Coronary artery (tissue), 2 donors: ENCODE measurements around the gene HSPA1A.
"Not testable (repeated sequence)": the region's sequence is repeated elsewhere in the genome, so short reads cannot be mapped to it uniquely, and the experiment has no call there.

Experiments
- DNase-seq: peaks from one replicate; pipeline ENCODE4 v3.0.0-alpha.2; 2017; ENCODE audit warnings: low spot score
- H3K27ac ChIP-seq, 2 donors: fragments of 200-600 bp; sonication (generic); one replicate each; pipeline ENCODE4 v1.5.1; 2016 to 2019
- H3K4me3 ChIP-seq: fragments of 200-600 bp; sonication (generic); 2 replicates; pipeline ENCODE4 v1.5.1; 2016; ENCODE audit warnings: mild to moderate bottlenecking, moderate library complexity
- TF ChIP-seq, protein P1 (sequence below): fragments of 200-600 bp; sonication (generic); IDR thresholded peaks from one replicate; pipeline ENCODE4 v1.5.1; 2019; ENCODE audit warnings: antibody characterized with exemption

The HSPA1A gene

DNA sequence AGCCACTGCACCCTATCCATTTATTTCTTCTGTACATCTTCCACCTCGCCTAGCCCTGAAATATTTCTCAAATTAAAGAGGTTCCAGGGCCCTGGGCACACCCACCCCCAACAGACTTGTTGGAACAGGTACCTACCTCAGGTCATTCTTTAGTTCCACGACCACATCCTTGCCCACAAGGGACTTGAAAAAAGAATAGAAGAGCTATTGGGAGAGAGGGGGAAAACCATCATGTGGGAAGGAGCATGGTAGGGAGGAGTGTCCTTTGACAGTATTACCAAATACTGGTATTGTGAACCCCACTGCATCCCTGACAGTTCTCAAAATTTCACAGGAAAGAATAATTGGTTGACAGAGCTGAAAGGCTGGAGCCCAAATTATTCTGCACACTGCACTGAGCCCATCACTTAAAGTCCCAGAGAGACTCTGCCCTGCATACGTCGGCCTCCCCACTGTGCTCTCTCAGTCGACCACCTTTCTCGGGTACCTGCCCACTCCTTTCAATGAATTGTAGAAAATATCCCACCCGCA, 9.3 kb upstream of the HSPA1A start:
- TF ChIP-seq, protein P1, sequence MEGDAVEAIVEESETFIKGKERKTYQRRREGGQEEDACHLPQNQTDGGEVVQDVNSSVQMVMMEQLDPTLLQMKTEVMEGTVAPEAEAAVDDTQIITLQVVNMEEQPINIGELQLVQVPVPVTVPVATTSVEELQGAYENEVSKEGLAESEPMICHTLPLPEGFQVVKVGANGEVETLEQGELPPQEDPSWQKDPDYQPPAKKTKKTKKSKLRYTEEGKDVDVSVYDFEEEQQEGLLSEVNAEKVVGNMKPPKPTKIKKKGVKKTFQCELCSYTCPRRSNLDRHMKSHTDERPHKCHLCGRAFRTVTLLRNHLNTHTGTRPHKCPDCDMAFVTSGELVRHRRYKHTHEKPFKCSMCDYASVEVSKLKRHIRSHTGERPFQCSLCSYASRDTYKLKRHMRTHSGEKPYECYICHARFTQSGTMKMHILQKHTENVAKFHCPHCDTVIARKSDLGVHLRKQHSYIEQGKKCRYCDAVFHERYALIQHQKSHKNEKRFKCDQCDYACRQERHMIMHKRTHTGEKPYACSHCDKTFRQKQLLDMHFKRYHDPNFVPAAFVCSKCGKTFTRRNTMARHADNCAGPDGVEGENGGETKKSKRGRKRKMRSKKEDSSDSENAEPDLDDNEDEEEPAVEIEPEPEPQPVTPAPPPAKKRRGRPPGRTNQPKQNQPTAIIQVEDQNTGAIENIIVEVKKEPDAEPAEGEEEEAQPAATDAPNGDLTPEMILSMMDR: no peak
- DNase-seq: no peak
- peak overlapping the region; percentile 77 for H3K4me3 ChIP-seq
- peak overlapping the region; percentile 85 to 94 for H3K27ac ChIP-seq

DNA sequence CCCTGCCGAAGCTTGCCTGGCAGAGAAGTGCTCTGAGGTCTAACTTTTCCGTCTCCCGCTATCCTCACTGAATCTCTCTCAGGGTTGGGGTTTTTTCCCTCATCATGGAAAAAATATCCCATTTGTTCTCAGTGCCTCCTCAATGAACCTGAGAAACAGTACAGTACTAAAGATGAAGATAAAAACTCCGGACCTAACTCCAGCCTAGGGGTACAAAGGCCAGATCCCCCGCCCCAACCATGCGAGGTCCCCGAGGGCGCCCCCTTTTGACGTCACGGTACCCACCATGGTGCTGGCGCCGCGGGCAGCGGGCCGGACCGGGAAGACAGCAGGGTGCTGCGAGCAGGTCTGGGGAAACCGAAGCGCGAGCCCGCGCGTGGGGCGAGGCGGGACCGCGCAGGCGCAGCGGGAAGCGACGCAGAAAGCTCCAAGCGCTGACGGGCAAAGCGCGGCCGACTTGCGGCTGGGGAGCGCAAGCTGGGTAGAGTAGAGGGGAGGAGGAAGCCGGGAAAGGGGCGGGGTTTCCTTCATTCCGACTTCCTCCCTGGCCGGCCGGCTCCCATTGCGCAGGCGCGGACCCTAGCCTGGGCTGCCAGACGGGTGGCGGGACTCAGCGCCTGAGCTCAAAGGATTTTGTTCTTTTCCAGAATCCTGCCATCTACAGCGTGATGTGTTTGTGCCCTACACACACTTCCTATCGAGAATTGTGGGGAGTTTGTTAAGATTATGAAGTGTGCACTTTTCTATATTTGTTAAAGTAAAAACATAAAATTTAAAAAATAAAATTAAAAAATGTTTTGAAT, 8.7 kb upstream of the HSPA1A start, which contains the start of gene LSM2:
Gene LSM2, minus strand, starts transcription at position 497 of the 803 bp plus-strand sequence. Its CDS starts 209 bp downstream, at position 288.
- TF ChIP-seq, protein P1: no peak
- peak; percentile 99 for DNase-seq
- Histone ChIP-seq H3K4me3 (peak within 1 kb of the TSS; percentile 77), H3K27ac (peak within 1 kb of the TSS; percentile 85 to 94)

DNA sequence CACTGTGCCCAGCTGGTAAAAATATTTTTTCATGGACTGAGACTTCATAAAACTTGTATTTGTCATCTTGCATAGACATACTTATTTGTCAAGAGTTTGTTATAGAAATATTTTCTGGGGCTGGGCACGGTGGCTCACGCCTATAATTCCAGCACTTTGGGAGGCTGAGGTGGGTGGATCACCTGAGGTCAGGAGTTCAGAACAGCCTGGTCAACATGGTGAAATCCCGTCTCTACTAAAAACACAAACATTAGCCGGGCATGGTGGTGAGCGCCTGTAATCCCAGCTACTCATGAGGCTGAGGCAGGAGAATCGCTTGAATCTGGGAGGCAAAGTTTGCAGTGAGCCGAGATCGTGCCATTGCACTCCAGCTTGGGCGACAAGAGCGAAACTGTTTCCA, 6.7 kb upstream of the HSPA1A start:
- DNase-seq, H3K4me3 ChIP-seq, H3K27ac ChIP-seq: not testable (repeated sequence)

DNA sequence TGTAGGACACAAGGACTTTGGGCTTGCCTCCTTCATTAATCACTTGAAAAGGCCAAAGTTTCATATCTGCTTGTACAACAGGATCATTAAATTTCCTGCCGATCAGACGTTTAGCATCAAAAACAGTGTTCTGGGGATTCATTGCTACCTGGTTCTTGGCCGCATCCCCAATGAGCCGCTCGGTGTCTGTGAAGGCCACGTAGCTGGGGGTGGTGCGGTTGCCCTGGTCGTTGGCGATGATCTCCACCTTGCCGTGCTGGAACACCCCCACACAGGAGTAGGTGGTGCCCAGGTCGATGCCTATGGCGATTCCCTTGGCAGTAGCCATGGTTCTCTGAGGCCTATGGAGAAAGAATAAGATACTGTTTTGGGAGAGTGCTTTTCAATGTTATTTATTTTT, 3.7 kb upstream of the HSPA1A start:
- H3K27ac ChIP-seq: no peak overlapping the region
- TF ChIP-seq, protein P1: no peak
- DNase-seq: no peak

DNA sequence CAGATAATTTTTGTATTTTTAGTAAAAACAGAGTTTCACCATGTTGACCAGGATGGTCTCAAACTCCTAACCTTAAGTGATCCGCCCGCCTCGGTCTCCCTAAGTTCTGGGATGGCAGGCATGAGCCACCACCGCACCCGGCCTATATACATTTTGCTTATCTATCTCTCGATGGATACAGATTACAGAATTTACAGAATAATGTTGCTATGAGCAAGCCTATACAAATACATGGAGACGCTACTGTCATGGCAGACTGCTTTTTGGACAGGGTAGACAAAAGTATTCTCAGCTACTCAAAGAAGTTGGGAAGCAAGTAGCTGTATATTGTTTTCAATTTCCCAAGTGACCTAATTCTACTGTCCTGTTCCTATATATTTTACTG, 1.9 kb upstream of the HSPA1A start:
- TF ChIP-seq, protein P1: no peak
- no peak for DNase-seq
- H3K4me3 ChIP-seq: peak overlapping the region; percentile 71
- H3K27ac ChIP-seq: peak overlapping the region; percentile 97 to 100

More for the DNA sequence above, 3.7 kb upstream of the HSPA1A start:
- no peak overlapping the region for H3K4me3 ChIP-seq

DNA sequence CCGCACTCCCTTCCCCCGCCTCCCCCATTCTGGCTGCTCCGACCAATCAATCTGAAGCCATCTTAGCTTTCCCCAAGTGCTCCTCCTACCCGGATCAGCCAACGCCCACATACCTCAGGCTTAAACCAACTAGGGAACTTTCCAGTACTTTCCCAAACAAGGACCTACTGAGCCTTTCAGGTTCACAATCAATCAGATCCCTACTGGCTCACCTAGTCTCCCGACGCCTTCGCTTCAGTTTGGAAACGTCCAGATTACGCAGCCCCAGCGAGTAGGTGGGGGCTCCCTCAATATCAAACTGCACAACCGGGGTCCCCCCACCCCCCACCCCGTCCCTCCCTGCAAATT, 692 bp upstream of the HSPA1A start:
- TF ChIP-seq, protein P1: no peak
- DNase-seq: peak; percentile 98
- H3K4me3 ChIP-seq: peak overlapping the region; percentile 71
- H3K27ac ChIP-seq: peak overlapping the region; percentile 97 to 100

DNA sequence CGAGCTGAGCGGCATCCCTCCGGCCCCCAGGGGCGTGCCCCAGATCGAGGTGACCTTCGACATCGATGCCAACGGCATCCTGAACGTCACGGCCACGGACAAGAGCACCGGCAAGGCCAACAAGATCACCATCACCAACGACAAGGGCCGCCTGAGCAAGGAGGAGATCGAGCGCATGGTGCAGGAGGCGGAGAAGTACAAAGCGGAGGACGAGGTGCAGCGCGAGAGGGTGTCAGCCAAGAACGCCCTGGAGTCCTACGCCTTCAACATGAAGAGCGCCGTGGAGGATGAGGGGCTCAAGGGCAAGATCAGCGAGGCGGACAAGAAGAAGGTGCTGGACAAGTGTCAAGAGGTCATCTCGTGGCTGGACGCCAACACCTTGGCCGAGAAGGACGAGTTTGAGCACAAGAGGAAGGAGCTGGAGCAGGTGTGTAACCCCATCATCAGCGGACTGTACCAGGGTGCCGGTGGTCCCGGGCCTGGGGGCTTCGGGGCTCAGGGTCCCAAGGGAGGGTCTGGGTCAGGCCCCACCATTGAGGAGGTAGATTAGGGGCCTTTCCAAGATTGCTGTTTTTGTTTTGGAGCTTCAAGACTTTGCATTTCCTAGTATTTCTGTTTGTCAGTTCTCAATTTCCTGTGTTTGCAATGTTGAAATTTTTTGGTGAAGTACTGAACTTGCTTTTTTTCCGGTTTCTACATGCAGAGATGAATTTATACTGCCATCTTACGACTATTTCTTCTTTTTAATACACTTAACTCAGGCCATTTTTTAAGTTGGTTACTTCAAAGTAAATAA, 2.0 kb downstream of the HSPA1A start:
- Histone ChIP-seq H3K27ac (peak overlapping the region; percentile 69 to 92), H3K4me3 (peak overlapping the region; percentile 68)
- DNase-seq: not testable (repeated sequence)

DNA sequence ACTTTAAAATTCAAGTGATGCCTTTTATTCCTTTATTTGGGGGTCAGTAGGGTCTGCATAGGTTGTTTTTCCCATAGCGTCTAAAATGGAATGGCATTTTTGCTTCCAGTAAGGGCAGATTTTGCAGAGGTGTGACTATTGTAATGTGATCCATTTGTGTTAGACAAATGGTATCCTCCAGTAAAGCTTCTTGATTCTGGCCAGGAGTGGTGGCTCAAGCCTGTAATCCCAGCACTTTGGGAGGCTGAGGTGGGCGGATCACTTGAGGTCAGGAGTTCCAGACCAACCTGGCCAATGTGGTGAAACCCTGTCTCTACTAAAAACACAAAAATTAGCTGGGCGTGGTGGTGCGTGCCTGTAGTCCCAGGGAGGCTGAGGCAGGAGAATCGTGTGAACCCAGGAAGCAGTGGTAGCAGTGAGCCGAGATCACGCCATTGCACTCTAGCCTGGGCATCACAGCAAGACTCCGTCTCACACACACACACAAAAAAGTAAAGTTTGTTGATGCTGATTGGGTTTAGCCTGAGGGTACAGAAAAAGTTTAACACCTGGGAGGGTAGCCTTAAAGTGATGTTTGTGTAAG, 2.7 kb downstream of the HSPA1A start:
- peak overlapping the region; percentile 69 to 92 for H3K27ac ChIP-seq
- not testable (repeated sequence) for DNase-seq
- H3K4me3 ChIP-seq: peak overlapping the region; percentile 68
